Activated CD8-positive, alpha-beta memory T cell treated with anti-CD3 and anti-CD28 coated beads, Interleukin-2, amount 50 U/mL, for 48 hours (primary cell): ENCODE results near the gene KEAP1.
"Not testable (repeated sequence)": the region's sequence is repeated elsewhere in the genome, so short reads cannot be mapped to it uniquely, and the experiment has no call there.

Experiments used
- DNase-seq: peaks from one replicate; pipeline ENCODE4 v3.0.0-alpha.2; 2020

KEAP1 gene

GRCh38 chr19:10491472-10492047 lies 11.6 kb downstream of the KEAP1 start:
- no peak for DNase-seq

- DNase-seq = no peak
These were observed 16.6 kb downstream of the KEAP1 start for GRCh38 chr19:10486551-10486950.

GRCh38 chr19:10478903-10479384 lies 24.2 kb downstream of the KEAP1 start:
- peak; percentile 93 for DNase-seq

- DNase-seq = no peak
These were observed 24.7 kb downstream of the KEAP1 start for GRCh38 chr19:10478476-10478875.

GRCh38 chr19:10474962-10475451 lies 28.1 kb downstream of the KEAP1 start:
- no peak for DNase-seq

- no peak for DNase-seq
These were observed 30.0 kb downstream of the KEAP1 start for GRCh38 chr19:10473192-10473591.

DNA sequence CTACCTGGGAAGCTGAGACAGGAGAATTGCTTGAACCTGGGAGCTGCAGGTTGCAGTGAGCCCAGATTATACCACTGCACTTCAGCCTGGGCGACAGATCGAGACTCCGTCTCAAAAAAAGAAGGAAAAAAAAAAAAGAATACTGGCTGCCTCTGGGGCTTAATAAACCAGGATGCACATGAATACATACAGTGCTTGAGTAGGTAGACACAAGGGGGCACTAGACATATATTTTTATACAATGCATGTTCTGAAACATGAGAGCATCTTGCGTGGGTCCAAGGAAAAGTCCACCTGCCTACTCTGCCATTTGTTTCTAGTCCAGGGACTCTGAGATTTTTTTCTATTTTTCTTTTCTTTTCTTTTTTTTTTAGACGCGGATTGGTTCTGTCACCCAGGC lies 31.2 kb downstream of the KEAP1 start:
- DNase-seq = no peak

DNA sequence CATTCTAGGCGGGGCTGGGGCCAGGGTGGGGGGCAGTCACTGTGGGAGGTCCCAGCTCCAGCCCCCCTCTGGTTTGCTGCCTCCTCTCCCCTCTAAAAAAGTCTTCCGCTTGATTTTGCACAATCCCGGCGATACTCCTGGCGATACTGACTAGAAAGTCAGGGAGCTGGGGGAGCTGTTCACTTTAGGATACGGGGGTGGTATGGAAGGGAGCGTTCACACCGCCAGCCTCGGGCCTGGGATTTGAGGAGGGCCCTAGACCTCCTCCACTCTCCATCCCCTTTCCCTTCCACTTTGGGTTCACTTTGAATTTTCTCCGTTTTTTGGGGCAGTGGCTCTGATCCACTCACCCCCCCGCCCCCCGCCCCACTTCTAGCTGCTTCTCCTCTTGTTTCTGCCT lies 35.0 kb downstream of the KEAP1 start:
- DNase-seq = no peak

- DNase-seq = no peak
These were observed 36.0 kb downstream of the KEAP1 start for GRCh38 chr19:10467104-10467706.

DNA sequence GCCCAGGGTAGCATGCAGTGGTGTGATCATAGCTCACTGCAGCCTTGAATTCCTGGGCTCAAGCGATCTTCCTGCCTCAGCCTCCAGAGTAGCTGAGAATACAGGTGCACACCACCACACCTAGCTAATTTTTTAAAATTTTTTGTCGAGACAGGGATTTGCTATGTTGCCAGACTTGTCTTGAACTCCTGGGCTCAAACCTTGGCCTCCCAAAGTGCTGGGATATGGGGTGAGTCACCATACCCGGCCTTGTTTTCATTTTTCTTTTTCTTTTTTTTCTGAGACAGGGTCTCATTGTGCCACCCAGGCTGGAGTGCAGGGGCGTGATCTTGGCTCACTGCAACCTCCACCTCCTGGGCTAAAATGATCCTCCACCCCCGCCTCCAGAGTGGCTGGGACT lies 38.7 kb downstream of the KEAP1 start:
- DNase-seq = no peak

DNA sequence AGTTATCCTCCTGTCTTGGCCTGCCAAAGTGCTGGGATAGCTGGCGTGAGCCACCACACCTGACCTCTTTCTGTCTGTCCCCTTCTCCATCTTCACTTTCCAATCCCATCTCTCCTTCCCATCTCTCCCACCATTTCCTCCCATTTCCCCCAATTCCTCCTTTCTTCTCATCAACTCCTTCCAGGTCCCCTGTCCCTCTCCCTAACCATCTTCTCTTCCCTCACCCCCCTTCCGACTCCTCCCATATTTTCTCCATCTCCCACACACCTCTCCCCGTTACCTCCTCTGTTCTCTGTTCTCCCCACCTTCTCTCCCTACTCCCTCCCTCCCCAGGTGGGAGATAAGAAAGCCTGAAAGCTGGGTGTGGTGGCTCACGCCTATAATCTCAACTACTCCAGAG lies 40.6 kb downstream of the KEAP1 start:
- DNase-seq = no peak

GRCh38 chr19:10462042-10462441 lies 41.1 kb downstream of the KEAP1 start:
- DNase-seq = not testable (repeated sequence)

GRCh38 chr19:10461047-10461949 lies 41.9 kb downstream of the KEAP1 start:
- peak; percentile 96 for DNase-seq

DNA sequence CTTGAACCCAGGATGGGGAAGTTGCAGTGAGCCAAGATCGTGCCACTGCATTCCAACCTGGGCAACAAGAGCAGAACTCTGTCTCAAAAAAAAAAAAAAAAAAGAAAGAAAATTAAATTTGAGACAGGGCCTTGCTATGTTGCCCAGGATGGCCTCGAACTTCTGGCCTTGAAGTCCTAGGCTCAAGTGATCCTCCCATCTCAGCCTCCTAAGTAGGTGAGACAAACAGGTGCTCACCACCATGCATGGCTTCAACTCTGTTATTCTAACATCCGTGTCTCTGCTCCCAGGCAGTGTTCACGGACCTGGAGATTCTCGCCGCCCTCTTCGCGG lies 42.5 kb downstream of the KEAP1 start:
- no peak for DNase-seq

DNA sequence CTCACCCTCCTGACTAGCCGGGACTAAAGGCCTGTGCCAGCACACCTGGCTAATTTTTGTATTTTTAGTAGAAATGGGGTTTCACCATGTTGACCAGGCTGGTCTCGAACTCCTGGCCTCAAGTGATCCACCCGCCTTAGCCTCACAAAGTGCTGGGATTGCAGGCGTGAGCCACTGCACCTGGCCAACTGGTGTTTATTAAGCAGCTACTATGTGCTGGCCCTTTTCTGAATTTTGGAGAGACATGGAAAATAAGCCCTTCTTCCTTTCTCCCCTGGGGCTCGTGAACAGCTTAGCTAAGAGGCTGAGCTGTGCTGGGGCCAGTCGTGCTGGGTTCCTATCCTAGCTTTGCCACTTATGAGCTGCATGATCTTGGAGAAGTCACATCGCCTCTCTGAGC lies 44.4 kb downstream of the KEAP1 start:
- DNase-seq = not testable (repeated sequence)

DNA sequence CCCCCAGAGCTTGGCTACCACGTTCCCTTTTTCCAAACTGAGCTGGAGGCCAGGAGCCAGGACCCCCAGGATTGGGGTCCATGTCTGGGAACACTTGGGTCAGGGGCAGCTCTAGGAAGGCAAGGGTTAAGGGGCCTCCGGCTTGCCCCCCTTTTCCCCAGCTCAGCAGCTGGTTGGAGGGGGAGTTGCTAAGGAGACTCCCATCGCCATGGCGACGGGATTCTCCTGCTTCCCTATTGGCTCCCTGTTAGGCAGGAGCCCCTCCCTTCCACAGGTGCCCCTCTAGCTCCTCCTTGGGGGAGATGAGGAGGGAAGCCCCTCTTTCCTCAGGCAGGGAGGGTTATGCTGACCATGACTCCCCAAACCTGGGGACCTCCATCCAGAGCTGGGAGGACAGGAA lies 48.9 kb downstream of the KEAP1 start:
- DNase-seq = no peak

DNA sequence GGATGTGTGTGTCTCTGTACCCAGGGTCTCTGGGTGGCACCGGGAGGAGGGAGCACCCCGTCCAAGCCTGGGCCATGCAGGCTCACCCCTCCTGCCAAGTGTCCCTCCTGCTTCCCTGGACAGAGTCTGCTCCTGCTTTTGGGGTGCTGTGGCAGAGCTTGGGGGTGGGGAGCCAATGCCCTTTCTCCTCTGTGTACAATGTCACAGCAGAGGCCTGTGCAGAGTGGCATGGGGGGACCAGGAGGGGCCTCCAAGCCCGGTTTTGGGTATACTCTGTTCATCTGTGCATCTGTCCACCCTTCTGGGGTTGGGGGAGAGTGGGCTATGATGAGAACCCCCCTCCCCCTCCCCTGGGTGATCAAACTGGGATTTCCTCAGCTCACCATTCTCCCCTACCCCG lies 49.3 kb downstream of the KEAP1 start:
- DNase-seq = no peak

DNA sequence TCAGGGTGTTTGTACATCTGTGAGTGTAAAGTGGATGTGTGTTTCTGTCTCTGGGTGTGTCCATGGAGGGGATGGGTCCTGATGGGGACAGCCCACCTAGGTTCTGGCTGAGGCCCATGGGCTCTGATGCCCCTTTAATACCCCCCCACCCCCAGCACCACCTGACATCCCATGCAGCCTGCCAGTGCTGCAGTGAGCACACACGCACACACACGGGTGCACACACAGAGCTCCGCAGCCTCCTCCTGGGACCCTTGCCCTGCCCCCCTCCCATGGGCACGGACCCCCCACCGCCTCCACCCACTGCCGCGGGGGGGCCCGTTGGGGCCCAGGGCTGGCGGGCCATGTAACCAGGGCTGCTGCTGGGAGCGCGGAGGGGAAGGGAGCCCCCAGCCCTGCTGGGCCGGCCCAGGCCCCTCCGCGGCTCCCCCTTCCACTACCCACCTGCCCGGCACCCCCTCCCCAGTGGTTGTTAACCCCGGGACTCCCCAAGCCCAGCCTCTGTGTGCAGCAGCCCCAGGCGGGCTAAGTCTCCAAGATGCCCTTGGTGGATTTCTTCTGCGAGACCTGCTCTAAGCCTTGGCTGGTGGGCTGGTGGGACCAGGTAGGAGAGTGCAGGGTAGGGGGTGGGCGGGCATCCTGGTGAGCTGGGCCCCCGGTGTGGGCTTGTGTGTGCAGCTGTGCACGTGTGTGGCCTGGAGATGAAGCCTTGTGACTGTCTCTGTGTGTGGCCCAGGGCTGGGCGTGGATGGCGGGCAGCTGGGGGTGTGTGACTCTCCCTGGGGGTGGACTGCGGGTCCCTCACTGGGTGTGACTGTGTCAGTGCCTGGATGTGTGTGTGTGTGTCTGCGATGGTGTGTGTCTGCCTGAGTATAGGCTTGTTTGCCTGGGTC lies 50.2 kb downstream of the KEAP1 start:
- DNase-seq = no peak

DNA sequence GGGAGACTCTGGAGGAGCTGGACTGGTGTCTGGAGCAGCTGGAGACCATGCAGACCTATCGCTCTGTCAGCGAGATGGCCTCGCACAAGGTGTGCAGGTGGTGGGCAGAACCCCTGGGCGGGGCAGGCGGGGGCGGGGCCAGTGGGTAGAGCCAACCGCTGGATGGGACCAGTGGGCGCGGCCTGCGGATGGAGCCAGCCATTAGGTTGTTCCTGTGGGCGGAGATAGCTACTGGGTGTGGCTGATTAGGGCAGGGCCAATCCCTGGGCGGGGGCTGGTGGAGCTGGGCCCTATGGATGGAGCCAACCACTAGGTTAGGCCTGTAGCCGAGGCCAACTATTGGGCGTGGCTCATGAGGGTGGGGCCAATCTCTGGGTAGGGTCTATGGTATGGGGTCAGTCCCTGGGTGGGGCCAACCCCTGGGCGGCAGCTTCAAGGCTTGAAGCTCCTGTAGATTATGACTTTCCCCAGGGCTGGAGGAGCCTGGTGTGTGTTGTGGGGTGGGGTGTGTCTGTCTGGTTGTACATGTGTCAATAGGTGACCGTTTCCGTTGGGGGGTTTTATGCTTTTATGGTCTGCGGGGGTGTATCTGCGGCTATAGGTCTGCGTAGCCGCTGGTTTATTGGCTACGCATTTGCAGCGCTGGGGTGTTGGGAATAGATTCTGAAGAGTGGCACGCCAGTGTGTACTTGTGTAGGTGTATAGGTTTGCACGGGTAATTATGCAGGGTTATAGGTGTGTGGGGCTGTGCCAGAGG lies 52.1 kb downstream of the KEAP1 start:
- no peak for DNase-seq

GRCh38 chr19:10450191-10450852 lies 52.8 kb downstream of the KEAP1 start:
- no peak for DNase-seq

GRCh38 chr19:10449037-10449436 lies 54.1 kb downstream of the KEAP1 start:
- DNase-seq = no peak

GRCh38 chr19:10442698-10443097 lies 60.5 kb downstream of the KEAP1 start:
- no peak for DNase-seq
